ENCODE results near the gene AVP. TPM values are rescaled to one million over a fixed set of nuclear protein-coding genes. Genes with fewer than 3 reads are reported as not detected.

The AVP gene
- total and polyA plus RNA-seq, 2 of the 13 experiments (the other 11 are each of a cell fraction or from before 2014, with no cell fraction given), result 0.12 TPM; not detected in 1

DNA sequence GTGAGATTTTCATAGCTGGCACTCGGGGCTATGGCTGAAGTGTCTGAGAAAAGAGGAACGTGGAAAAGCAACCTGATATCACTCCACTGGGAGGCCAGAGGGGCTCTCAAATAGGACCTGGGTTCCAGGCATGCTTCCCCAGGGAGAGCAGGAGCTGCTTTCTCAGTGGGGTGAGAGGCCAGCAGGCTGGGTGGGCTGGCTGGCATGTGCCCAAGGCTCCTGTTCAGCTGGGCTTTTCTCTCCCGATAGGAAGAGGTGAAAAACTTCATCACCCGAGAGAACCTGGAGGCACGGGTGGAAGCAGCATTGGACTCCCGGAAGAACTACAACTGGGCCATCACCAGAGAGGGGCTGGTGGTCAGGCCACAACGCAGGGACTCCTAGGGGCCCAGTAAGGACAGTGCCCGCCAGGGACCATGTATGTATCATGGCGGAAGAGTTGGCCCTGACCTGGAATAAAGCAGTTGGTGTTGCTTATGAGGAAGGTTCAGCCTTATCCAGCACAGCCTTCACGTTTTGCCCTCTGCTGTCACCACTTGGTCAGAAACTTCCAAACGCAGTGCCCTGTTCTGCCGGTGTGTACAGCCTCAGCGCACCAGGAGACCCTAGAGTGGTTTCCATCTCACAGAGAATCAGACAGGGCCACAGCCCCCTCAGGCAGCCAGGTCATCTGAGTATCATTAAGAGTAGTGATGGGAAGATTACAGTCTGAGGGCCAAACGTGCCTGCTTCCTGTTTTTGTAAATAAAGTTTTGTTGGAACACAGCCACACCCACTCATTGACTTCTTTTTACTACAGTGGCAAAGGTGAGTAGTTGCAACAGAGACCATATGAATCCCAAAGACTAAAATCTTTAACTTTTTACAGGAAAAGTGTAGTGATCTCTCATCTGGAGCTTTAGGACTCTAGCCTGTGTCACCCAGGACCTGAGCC, 36.8 kb downstream of the AVP start (continued):
- TF ChIP-seq, protein P1, sequence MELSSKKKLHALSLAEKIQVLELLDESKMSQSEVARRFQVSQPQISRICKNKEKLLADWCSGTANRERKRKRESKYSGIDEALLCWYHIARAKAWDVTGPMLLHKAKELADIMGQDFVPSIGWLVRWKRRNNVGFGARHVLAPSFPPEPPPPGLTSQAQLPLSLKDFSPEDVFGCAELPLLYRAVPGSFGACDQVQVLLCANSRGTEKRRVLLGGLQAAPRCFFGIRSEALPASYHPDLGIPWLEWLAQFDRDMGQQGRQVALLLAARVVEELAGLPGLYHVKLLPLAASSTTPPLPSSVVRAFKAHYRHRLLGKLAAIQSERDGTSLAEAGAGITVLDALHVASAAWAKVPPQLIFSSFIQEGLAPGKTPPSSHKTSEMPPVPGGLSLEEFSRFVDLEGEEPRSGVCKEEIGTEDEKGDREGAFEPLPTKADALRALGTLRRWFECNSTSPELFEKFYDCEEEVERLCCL (CRISPR knock-in tag; IDR thresholded peaks at IDR 0.05; ENCODE audit: borderline replicate concordance), result 0 out of 2 replicates have a peak, but pooled peaks have one; percentile 5
- TF ChIP-seq SOX13 (IDR thresholded peaks at IDR 0.05), result no peak
- TF ChIP-seq SOX13 (CRISPR knock-in tag; conservative IDR thresholded peaks at IDR 0.05 in 1 of 2, IDR thresholded peaks at IDR 0.05 in 1 of 2), result no peak
- no peak for TF ChIP-seq FOSL1 (CRISPR knock-in tag; IDR thresholded peaks at IDR 0.05; ENCODE audit: borderline replicate concordance)
- no peak for TF ChIP-seq ZNF709 (CRISPR knock-in tag; IDR thresholded peaks at IDR 0.05)
- no peak for TF ChIP-seq KLF9 (CRISPR knock-in tag; IDR thresholded peaks at IDR 0.05; ENCODE audit: low read depth)
- no peak for TF ChIP-seq MLLT10 (CRISPR knock-in tag; IDR thresholded peaks at IDR 0.05)
- TF ChIP-seq, protein P2, sequence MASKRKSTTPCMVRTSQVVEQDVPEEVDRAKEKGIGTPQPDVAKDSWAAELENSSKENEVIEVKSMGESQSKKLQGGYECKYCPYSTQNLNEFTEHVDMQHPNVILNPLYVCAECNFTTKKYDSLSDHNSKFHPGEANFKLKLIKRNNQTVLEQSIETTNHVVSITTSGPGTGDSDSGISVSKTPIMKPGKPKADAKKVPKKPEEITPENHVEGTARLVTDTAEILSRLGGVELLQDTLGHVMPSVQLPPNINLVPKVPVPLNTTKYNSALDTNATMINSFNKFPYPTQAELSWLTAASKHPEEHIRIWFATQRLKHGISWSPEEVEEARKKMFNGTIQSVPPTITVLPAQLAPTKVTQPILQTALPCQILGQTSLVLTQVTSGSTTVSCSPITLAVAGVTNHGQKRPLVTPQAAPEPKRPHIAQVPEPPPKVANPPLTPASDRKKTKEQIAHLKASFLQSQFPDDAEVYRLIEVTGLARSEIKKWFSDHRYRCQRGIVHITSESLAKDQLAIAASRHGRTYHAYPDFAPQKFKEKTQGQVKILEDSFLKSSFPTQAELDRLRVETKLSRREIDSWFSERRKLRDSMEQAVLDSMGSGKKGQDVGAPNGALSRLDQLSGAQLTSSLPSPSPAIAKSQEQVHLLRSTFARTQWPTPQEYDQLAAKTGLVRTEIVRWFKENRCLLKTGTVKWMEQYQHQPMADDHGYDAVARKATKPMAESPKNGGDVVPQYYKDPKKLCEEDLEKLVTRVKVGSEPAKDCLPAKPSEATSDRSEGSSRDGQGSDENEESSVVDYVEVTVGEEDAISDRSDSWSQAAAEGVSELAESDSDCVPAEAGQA (IDR thresholded peaks at IDR 0.05; ENCODE audit: low read depth), result no peak
- TF ChIP-seq, protein P2 (CRISPR knock-in tag; IDR thresholded peaks at IDR 0.05; ENCODE audit: borderline replicate concordance), result no peak
- no peak for TF ChIP-seq KLF6 (CRISPR knock-in tag; IDR thresholded peaks at IDR 0.05)
- peak; percentile 39 for TF ChIP-seq SRSF1 (optimal IDR thresholded peaks at IDR 0.05; ENCODE audit: low read depth, low read length)
- TF ChIP-seq ARNTL (CRISPR knock-in tag; IDR thresholded peaks at IDR 0.05), result 0 out of 2 replicates have a peak, but pooled peaks have one; percentile 26
- TF ChIP-seq, protein P3, sequence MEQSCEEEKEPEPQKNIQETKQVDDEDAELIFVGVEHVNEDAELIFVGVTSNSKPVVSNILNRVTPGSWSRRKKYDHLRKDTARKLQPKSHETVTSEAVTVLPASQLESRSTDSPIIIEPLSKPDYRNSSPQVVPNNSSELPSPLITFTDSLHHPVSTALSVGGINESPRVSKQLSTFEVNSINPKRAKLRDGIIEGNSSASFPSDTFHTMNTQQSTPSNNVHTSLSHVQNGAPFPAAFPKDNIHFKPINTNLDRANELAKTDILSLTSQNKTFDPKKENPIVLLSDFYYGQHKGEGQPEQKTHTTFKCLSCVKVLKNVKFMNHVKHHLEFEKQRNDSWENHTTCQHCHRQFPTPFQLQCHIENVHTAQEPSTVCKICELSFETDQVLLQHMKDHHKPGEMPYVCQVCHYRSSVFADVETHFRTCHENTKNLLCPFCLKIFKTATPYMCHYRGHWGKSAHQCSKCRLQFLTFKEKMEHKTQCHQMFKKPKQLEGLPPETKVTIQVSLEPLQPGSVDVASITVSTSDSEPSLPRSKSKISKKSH (CRISPR knock-in tag; IDR thresholded peaks at IDR 0.05; ENCODE audit: borderline replicate concordance), result peak; percentile 61; the same call in 1 of the 2 replicates
- TF ChIP-seq ZNF878 (CRISPR knock-in tag; IDR thresholded peaks at IDR 0.05), result no peak
- TF ChIP-seq CC2D1A (CRISPR knock-in tag; IDR thresholded peaks at IDR 0.05), result no peak

All from HepG2 (cell line).